Fibroblast of pulmonary artery (primary cell): Measurements from ENCODE around the gene CHCHD4.

Source experiments
- DNase-seq: peaks from one replicate; pipeline ENCODE4 v3.0.0-alpha.2; 2010; ENCODE audit warnings: low read depth
- H3K4me3 ChIP-seq: replicated peaks from 2 replicates; pipeline ENCODE4 v1.5.1; 2011; ENCODE audit warnings: low read depth, mild to moderate bottlenecking, control low read depth, low read length, moderate library complexity
- CTCF ChIP-seq: IDR thresholded peaks from 2 replicates; pipeline ENCODE4 v1.5.1; 2011; ENCODE audit warnings: mild to moderate bottlenecking, control low read depth, low read length, inconsistent platforms; ENCODE audit errors: missing control alignments

Gene CHCHD4

GRCh38 chr3:14130707-14131106 is 6.0 kb upstream of the CHCHD4 start:
- no peak for TF ChIP-seq CTCF
- no peak for DNase-seq
- H3K4me3 ChIP-seq, result no peak overlapping the region

- no peak for TF ChIP-seq CTCF
- H3K4me3 ChIP-seq, result no peak overlapping the region
- DNase-seq, result no peak
These were observed 5.6 kb upstream of the CHCHD4 start for GRCh38 chr3:14130230-14130629.

- no peak for TF ChIP-seq CTCF
- no peak for DNase-seq
- no peak overlapping the region for H3K4me3 ChIP-seq
These were observed 4.6 kb upstream of the CHCHD4 start for GRCh38 chr3:14129296-14129695.

- H3K4me3 ChIP-seq, result no peak overlapping the region
- TF ChIP-seq CTCF, result no peak
- DNase-seq, result no peak
These were observed 4.1 kb upstream of the CHCHD4 start for GRCh38 chr3:14128724-14129123.

- TF ChIP-seq CTCF, result no peak
- H3K4me3 ChIP-seq, result no peak overlapping the region
- no peak for DNase-seq
These were observed 3.0 kb upstream of the CHCHD4 start for GRCh38 chr3:14127516-14128161.

GRCh38 chr3:14126887-14127505 is 2.3 kb upstream of the CHCHD4 start:
- TF ChIP-seq CTCF, result no peak
- no peak for DNase-seq
- no peak overlapping the region for H3K4me3 ChIP-seq
